Measurements from ENCODE around the gene SAMD7.

The SAMD7 gene

DNA sequence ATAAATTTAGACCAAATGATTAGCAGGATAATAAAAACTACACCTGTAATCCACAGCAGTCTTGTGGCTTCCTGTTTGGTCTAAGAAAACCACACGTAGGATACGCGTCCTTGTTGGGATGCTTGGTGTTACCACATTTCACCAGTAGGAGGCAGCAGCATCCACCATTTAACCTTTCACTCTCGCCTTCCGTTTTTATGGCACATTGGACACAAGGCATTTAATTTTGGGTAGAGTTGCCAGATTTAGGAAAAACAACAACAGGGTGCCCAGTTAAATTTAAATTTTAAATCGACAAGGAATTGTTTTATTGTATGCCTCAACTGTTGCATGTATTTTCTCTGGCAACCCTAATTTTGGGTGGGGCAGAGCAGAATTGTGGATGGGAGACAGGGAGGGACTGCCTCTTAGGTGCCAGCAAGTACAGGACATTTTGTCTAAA, 47.9 kb upstream of the SAMD7 start (continued):
- TF ChIP-seq, protein P1, sequence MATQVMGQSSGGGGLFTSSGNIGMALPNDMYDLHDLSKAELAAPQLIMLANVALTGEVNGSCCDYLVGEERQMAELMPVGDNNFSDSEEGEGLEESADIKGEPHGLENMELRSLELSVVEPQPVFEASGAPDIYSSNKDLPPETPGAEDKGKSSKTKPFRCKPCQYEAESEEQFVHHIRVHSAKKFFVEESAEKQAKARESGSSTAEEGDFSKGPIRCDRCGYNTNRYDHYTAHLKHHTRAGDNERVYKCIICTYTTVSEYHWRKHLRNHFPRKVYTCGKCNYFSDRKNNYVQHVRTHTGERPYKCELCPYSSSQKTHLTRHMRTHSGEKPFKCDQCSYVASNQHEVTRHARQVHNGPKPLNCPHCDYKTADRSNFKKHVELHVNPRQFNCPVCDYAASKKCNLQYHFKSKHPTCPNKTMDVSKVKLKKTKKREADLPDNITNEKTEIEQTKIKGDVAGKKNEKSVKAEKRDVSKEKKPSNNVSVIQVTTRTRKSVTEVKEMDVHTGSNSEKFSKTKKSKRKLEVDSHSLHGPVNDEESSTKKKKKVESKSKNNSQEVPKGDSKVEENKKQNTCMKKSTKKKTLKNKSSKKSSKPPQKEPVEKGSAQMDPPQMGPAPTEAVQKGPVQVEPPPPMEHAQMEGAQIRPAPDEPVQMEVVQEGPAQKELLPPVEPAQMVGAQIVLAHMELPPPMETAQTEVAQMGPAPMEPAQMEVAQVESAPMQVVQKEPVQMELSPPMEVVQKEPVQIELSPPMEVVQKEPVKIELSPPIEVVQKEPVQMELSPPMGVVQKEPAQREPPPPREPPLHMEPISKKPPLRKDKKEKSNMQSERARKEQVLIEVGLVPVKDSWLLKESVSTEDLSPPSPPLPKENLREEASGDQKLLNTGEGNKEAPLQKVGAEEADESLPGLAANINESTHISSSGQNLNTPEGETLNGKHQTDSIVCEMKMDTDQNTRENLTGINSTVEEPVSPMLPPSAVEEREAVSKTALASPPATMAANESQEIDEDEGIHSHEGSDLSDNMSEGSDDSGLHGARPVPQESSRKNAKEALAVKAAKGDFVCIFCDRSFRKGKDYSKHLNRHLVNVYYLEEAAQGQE (tag by site-specific recombination; IDR thresholded peaks at IDR 0.05): no peak
- TF ChIP-seq ZNF341 (tag by site-specific recombination; IDR thresholded peaks at IDR 0.05; ENCODE audit: low read depth): no peak
- TF ChIP-seq, protein P2, sequence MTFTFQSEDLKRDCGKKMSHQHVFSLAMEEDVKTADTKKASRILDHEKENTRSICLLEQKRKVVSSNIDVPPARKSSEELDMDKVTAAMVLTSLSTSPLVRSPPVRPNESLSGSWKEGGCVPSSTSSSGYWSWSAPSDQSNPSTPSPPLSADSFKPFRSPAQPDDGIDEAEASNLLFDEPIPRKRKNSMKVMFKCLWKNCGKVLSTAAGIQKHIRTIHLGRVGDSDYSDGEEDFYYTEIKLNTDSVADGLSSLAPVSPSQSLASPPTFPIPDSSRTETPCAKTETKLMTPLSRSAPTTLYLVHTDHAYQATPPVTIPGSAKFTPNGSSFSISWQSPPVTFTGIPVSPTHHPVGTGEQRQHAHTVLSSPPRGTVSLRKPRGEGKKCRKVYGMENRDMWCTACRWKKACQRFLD (tag by site-specific recombination; IDR thresholded peaks at IDR 0.05): no peak
- TF ChIP-seq SCRT1 (tag by site-specific recombination; IDR thresholded peaks at IDR 0.05; ENCODE audit: borderline replicate concordance): peak; percentile 29; the same call in 1 of the 2 replicates
- TF ChIP-seq ZNF658 (tag by site-specific recombination; IDR thresholded peaks at IDR 0.05): no peak
- TF ChIP-seq, protein P3, sequence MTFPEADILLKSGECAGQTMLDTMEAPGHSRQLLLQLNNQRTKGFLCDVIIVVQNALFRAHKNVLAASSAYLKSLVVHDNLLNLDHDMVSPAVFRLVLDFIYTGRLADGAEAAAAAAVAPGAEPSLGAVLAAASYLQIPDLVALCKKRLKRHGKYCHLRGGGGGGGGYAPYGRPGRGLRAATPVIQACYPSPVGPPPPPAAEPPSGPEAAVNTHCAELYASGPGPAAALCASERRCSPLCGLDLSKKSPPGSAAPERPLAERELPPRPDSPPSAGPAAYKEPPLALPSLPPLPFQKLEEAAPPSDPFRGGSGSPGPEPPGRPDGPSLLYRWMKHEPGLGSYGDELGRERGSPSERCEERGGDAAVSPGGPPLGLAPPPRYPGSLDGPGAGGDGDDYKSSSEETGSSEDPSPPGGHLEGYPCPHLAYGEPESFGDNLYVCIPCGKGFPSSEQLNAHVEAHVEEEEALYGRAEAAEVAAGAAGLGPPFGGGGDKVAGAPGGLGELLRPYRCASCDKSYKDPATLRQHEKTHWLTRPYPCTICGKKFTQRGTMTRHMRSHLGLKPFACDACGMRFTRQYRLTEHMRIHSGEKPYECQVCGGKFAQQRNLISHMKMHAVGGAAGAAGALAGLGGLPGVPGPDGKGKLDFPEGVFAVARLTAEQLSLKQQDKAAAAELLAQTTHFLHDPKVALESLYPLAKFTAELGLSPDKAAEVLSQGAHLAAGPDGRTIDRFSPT (tag by site-specific recombination; IDR thresholded peaks at IDR 0.05): no peak
- TF ChIP-seq ZSCAN23 (tag by site-specific recombination; IDR thresholded peaks at IDR 0.05): no peak
- TF ChIP-seq HOXC10 (CRISPR knock-in tag; IDR thresholded peaks at IDR 0.05): no peak
- peak; percentile 93 for TF ChIP-seq ZNF654 (tag by site-specific recombination; IDR thresholded peaks at IDR 0.05; ENCODE audit: low read depth)
- no peak for TF ChIP-seq ZNF114 (tag by site-specific recombination; IDR thresholded peaks at IDR 0.05)
- TF ChIP-seq, protein P4, sequence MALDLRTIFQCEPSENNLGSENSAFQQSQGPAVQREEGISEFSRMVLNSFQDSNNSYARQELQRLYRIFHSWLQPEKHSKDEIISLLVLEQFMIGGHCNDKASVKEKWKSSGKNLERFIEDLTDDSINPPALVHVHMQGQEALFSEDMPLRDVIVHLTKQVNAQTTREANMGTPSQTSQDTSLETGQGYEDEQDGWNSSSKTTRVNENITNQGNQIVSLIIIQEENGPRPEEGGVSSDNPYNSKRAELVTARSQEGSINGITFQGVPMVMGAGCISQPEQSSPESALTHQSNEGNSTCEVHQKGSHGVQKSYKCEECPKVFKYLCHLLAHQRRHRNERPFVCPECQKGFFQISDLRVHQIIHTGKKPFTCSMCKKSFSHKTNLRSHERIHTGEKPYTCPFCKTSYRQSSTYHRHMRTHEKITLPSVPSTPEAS (tag by site-specific recombination; IDR thresholded peaks at IDR 0.05): no peak
- no peak for TF ChIP-seq SALL2 (tag by site-specific recombination; IDR thresholded peaks at IDR 0.05; ENCODE audit: borderline replicate concordance)
- no peak for TF ChIP-seq ZNF626 (tag by site-specific recombination; IDR thresholded peaks at IDR 0.05)
- no peak for TF ChIP-seq ZNF239 (tag by site-specific recombination; IDR thresholded peaks at IDR 0.05)
- no peak for TF ChIP-seq ZNF350 (tag by site-specific recombination; IDR thresholded peaks at IDR 0.05)
- TF ChIP-seq ZNF274 (IDR thresholded peaks at IDR 0.05; ENCODE audit: low read length): no peak
- TF ChIP-seq ZNF274 (tag by site-specific recombination; IDR thresholded peaks at IDR 0.05; ENCODE audit: borderline replicate concordance): no peak
- no peak for TF ChIP-seq GLIS1 (tag by site-specific recombination; IDR thresholded peaks at IDR 0.05)
- TF ChIP-seq, protein P5, sequence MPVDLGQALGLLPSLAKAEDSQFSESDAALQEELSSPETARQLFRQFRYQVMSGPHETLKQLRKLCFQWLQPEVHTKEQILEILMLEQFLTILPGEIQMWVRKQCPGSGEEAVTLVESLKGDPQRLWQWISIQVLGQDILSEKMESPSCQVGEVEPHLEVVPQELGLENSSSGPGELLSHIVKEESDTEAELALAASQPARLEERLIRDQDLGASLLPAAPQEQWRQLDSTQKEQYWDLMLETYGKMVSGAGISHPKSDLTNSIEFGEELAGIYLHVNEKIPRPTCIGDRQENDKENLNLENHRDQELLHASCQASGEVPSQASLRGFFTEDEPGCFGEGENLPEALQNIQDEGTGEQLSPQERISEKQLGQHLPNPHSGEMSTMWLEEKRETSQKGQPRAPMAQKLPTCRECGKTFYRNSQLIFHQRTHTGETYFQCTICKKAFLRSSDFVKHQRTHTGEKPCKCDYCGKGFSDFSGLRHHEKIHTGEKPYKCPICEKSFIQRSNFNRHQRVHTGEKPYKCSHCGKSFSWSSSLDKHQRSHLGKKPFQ (tag by site-specific recombination; IDR thresholded peaks at IDR 0.05): no peak
- TF ChIP-seq, protein P6, sequence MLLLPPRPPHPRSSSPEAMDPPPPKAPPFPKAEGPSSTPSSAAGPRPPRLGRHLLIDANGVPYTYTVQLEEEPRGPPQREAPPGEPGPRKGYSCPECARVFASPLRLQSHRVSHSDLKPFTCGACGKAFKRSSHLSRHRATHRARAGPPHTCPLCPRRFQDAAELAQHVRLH (tag by site-specific recombination; IDR thresholded peaks at IDR 0.05): no peak
- TF ChIP-seq ZNF76 (tag by site-specific recombination; IDR thresholded peaks at IDR 0.05; ENCODE audit: borderline replicate concordance, low read depth): no peak
- TF ChIP-seq, protein P7, sequence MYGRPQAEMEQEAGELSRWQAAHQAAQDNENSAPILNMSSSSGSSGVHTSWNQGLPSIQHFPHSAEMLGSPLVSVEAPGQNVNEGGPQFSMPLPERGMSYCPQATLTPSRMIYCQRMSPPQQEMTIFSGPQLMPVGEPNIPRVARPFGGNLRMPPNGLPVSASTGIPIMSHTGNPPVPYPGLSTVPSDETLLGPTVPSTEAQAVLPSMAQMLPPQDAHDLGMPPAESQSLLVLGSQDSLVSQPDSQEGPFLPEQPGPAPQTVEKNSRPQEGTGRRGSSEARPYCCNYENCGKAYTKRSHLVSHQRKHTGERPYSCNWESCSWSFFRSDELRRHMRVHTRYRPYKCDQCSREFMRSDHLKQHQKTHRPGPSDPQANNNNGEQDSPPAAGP (tag by site-specific recombination; IDR thresholded peaks at IDR 0.05): no peak
- peak; percentile 53; the same call in 1 of the 2 replicates for TF ChIP-seq ZSCAN30 (tag by site-specific recombination; IDR thresholded peaks at IDR 0.05)
- no peak for TF ChIP-seq YY1 (tag by site-specific recombination; IDR thresholded peaks at IDR 0.05)
- TF ChIP-seq ZNF223 (tag by site-specific recombination; IDR thresholded peaks at IDR 0.05): no peak
- peak; percentile 14; the same call in 1 of the 2 replicates for TF ChIP-seq ZEB2 (tag by site-specific recombination; IDR thresholded peaks at IDR 0.05)
- TF ChIP-seq ZBTB20 (tag by site-specific recombination; IDR thresholded peaks at IDR 0.05): no peak
- 0 out of 2 replicates have a peak, but pooled peaks have one; percentile 26 for TF ChIP-seq ZNF660 (tag by site-specific recombination; IDR thresholded peaks at IDR 0.05)
- no peak for TF ChIP-seq KLF9 (tag by site-specific recombination; IDR thresholded peaks at IDR 0.05; ENCODE audit: low read depth)

All from HEK293 (cell line).